GM18526 (cell line): ENCODE results near the gene DACT2.

Experiments used
- POLR2A ChIP-seq: IDR thresholded peaks from 3 replicates; pipeline ENCODE4 v1.6.1; 2011; ENCODE audit not compliant: insufficient read length; ENCODE audit errors: extremely low read depth

The DACT2 gene

GRCh38 chr6:168301648-168302398 is 17.8 kb downstream of the DACT2 start:
- no peak for TF ChIP-seq POLR2A

- no peak for TF ChIP-seq POLR2A
Measured at GRCh38 chr6:168300975-168301647, 18.5 kb downstream of the DACT2 start.

- no peak for TF ChIP-seq POLR2A
Measured at GRCh38 chr6:168299541-168300511, 19.8 kb downstream of the DACT2 start.

GRCh38 chr6:168297643-168298042 is 21.9 kb downstream of the DACT2 start:
- no peak for TF ChIP-seq POLR2A

- TF ChIP-seq POLR2A = no peak
Measured at GRCh38 chr6:168294901-168295300, 24.7 kb downstream of the DACT2 start.

GRCh38 chr6:168293636-168294530 is 25.7 kb downstream of the DACT2 start:
- TF ChIP-seq POLR2A = no peak

GRCh38 chr6:168292826-168293225 is 26.8 kb downstream of the DACT2 start:
- TF ChIP-seq POLR2A = no peak

GRCh38 chr6:168291450-168291849 is 28.1 kb downstream of the DACT2 start:
- no peak for TF ChIP-seq POLR2A

- TF ChIP-seq POLR2A = no peak
Measured at GRCh38 chr6:168290095-168290494, 29.5 kb downstream of the DACT2 start.

GRCh38 chr6:168289571-168289962 is 30.0 kb downstream of the DACT2 start:
- no peak for TF ChIP-seq POLR2A

- TF ChIP-seq POLR2A = no peak
Measured at GRCh38 chr6:168288781-168289570, 30.6 kb downstream of the DACT2 start.

GRCh38 chr6:168286116-168286515 is 33.5 kb downstream of the DACT2 start:
- TF ChIP-seq POLR2A = no peak

GRCh38 chr6:168285456-168285855 is 34.1 kb downstream of the DACT2 start:
- TF ChIP-seq POLR2A = no peak

- TF ChIP-seq POLR2A = no peak
Measured at GRCh38 chr6:168284187-168284586, 35.4 kb downstream of the DACT2 start.

GRCh38 chr6:168283686-168284025 is 35.9 kb downstream of the DACT2 start:
- no peak for TF ChIP-seq POLR2A
